Kidney (tissue), 14 donors: ENCODE results near the gene GAS2L2. TPM values are rescaled to one million over a fixed set of nuclear protein-coding genes. Genes with fewer than 3 reads are reported as not detected.

ENCODE experiments used
- DNase-seq, 5 donors: peaks; one replicate each; pipeline ENCODE4 v3.0.0-alpha.2; 2013 to 2020
- FAIRE-seq: peaks from 2 replicates; lab custom pipeline; 2012; peaks lifted over from hg19 to GRCh38; lab: Jason Lieb, UNC
- H3K27ac ChIP-seq, 2 donors: one replicate each; pipeline ENCODE4 v1.7.0; 2013; ENCODE audit warnings: low read depth in 2 of 2, low read length in 2 of 2, inconsistent platforms in 1 of 2
- H3K27me3 ChIP-seq: one replicate; pipeline ENCODE4 v1.7.1; 2013; ENCODE audit warnings: low read length, inconsistent platforms; ENCODE audit not compliant: control insufficient read depth, insufficient read depth
- H3K36me3 ChIP-seq, 3 donors: one replicate each; pipeline versions ENCODE4 v1.7.0 to v1.7.1; 2013; ENCODE audit warnings: low read length in 3 of 3, control low read depth in 1 of 3, inconsistent platforms in 1 of 3; ENCODE audit not compliant: insufficient read depth in 3 of 3, control insufficient read depth in 2 of 3
- H3K4me1 ChIP-seq, 3 donors: one replicate each; pipeline versions ENCODE4 v1.7.0 to v1.7.1; 2013; ENCODE audit warnings: low read length in 3 of 3, inconsistent platforms in 1 of 3, low read depth in 1 of 3; ENCODE audit not compliant: control insufficient read depth in 2 of 3, insufficient read depth in 2 of 3
- H3K4me3 ChIP-seq, 3 donors: one replicate each; pipeline versions ENCODE4 v1.7.0 to v1.8.1; 2013; ENCODE audit warnings: low read length in 3 of 3, control low read depth in 1 of 3, inconsistent platforms in 1 of 3
- H3K9ac ChIP-seq, 3 donors: one replicate each; pipeline versions ENCODE4 v1.7.0 to v1.7.1; 2013; ENCODE audit warnings: low read length in 3 of 3, control low read depth in 1 of 3, inconsistent platforms in 1 of 3
- H3K9me3 ChIP-seq, 3 donors: one replicate each; pipeline versions ENCODE4 v1.7.0 to v1.7.1; 2013; ENCODE audit warnings: low read length in 3 of 3, control low read depth in 1 of 3, inconsistent platforms in 1 of 3; ENCODE audit not compliant: control insufficient read depth in 2 of 3, insufficient read depth in 1 of 3
- CTCF ChIP-seq: IDR thresholded peaks from 3 replicates; pipeline ENCODE4 v1.5.1; 2012; ENCODE audit warnings: mild to moderate bottlenecking, moderate library complexity, borderline replicate concordance; ENCODE audit not compliant: insufficient read depth; ENCODE audit errors: extremely low read depth
- intact Hi-C: fragments of 100-400 bp; cut with DNase I; formaldehyde crosslinking; loops from one replicate; pipeline ENCODE4 v1.11.1; 2022
- polyA plus RNA-seq: library from polyadenylated mRNA; stranded (reverse); fragments of 350-450 nt; fragmentation: Illumina TruSeq; extraction: RNeasy Lipid Tissue Mini Kit (QIAGEN cat#74804); gene quantifications from one replicate; pipeline ENCODE4 v1.2.3, GENCODE V29; 2014; ENCODE audit warnings: low read depth, low replicate concordance; ENCODE audit not compliant: insufficient read depth
- total RNA-seq: library from RNA; stranded (reverse); fragmentation: NEBNext Ultra II Directional; extraction: Animal tissue kit (Norgen Biotek cat#: 25700); gene quantifications from one replicate; pipeline ENCODE4 v1.2.1, GENCODE V29; 2021
- donor health status: control.
- donor health status: control.
- donor health status: control.
- donor health status: control.
- donor health status: control.
- donor health status: DM: yes; HTN: yes; CAD: no.
- donor health status: Normal renal cell carcinoma (clear cell type).

Gene GAS2L2
- total and polyA plus RNA-seq, 2 donors from 2014 or later = not detected

GRCh38 chr17:35797918-35798317 is 44.9 kb upstream of the GAS2L2 start:
- Histone ChIP-seq H3K4me1 (peaks cover 0 to 3% (median 0%) of the 10 kb centered on the region in 3 donors), H3K36me3 (no peaks in the 10 kb centered on the region), H3K4me3 (no peak overlapping the region), H3K27me3 (peaks cover 20% of the 10 kb centered on the region), H3K9ac (no peak overlapping the region), H3K27ac (no peak overlapping the region), H3K9me3 (no peaks in the 10 kb centered on the region)
- DNase-seq (peak in 1 of 5 donors; percentile 16), FAIRE-seq (no peak)
- no peak for TF ChIP-seq CTCF
- intact Hi-C loops = no loop called here

- Histone ChIP-seq H3K27ac (no peak overlapping the region), H3K9ac (no peak overlapping the region), H3K27me3 (peaks cover 20% of the 10 kb centered on the region), H3K36me3 (no peaks in the 10 kb centered on the region), H3K4me1 (peaks cover 0 to 3% (median 0%) of the 10 kb centered on the region in 3 donors), H3K9me3 (no peaks in the 10 kb centered on the region), H3K4me3 (no peak overlapping the region)
- DNase-seq (peak in 1 of 5 donors; percentile 23), FAIRE-seq (no peak)
- intact Hi-C loops = no loop called here
- TF ChIP-seq CTCF = no peak
Measured at GRCh38 chr17:35797370-35797769, 44.3 kb upstream of the GAS2L2 start.

- FAIRE-seq = no peak
- H3K4me1 ChIP-seq = peaks cover 0 to 3% (median 0%) of the 10 kb centered on the region in 3 donors
Measured at GRCh38 chr17:35796942-35797341, 43.9 kb upstream of the GAS2L2 start.

More at GRCh38 chr17:35796942-35797341, 43.9 kb upstream of the GAS2L2 start:
- Histone ChIP-seq H3K4me3 (no peak overlapping the region), H3K27me3 (peaks cover 20% of the 10 kb centered on the region), H3K36me3 (no peaks in the 10 kb centered on the region), H3K27ac (no peak overlapping the region), H3K9me3 (no peaks in the 10 kb centered on the region), H3K9ac (no peak overlapping the region)
- TF ChIP-seq CTCF = no peak
- intact Hi-C loops = no loop called here
- DNase-seq = peak in 1 of 5 donors; percentile 6
